OCI-LY7 (cell line): Measurements from ENCODE around the gene FAM174B. TPM values are rescaled to one million over a fixed set of nuclear protein-coding genes. Genes with fewer than 3 reads are reported as not detected.

Source experiments
- BruUV-seq: library from RNA; stranded (reverse); fragments of 400-500 nt; replicated peaks from 2 replicates; lab custom pipeline; 2021; lab: Mats Ljungman, UMichigan
- CTCF ChIA-PET: fragments of 300-600 bp; sonication (Branson Sonifier 250); formaldehyde crosslinking; loops from one replicate; lab custom pipeline; 2022; ENCODE audit warnings: antibody characterized with exemption; ENCODE audit not compliant: unreplicated experiment; lab: Charles Lee
- POLR2A ChIA-PET: fragments of 300-600 bp; sonication (Branson Sonifier 250); formaldehyde crosslinking; loops from one replicate; lab custom pipeline; 2022; ENCODE audit warnings: antibody characterized with exemption; lab: Charles Lee
- DNase-seq: peaks from one replicate; pipeline ENCODE4 v3.0.0-alpha.2; 2015; ENCODE audit warnings: low spot score
- H2AFZ ChIP-seq: fragments of 200-600 bp; sonication (generic), shearing (Covaris generic); 2 replicates; pipeline ENCODE4 v1.6.1; 2014; ENCODE audit warnings: mild to moderate bottlenecking, antibody characterized with exemption, low read length, moderate library complexity
- H3K27ac ChIP-seq: fragments of 200-600 bp; sonication (generic); 2 replicates; pipeline ENCODE4 v1.5.1; 2014; ENCODE audit warnings: mixed run types, low read depth, mild to moderate bottlenecking, moderate library complexity, low read length, inconsistent platforms; ENCODE audit not compliant: poor library complexity, severe bottlenecking
- H3K36me3 ChIP-seq: fragments of 200-600 bp; sonication (generic); 2 replicates; pipeline ENCODE4 v1.6.1; 2014; ENCODE audit warnings: mild to moderate bottlenecking, antibody characterized with exemption, low read length, moderate library complexity, mixed read lengths; ENCODE audit not compliant: insufficient read depth
- H3K4me1 ChIP-seq: fragments of 200-600 bp; sonication (generic); 2 replicates; pipeline ENCODE4 v1.5.1; 2014; ENCODE audit warnings: mild to moderate bottlenecking, low read length; ENCODE audit not compliant: insufficient read depth, poor library complexity, severe bottlenecking
- H3K4me2 ChIP-seq: fragments of 200-600 bp; sonication (generic); 2 replicates; pipeline ENCODE4 v1.6.1; 2014; ENCODE audit warnings: mild to moderate bottlenecking, low read length
- H3K4me3 ChIP-seq: fragments of 200-600 bp; sonication (generic); 2 replicates; pipeline ENCODE4 v1.5.1; 2014; ENCODE audit warnings: mild to moderate bottlenecking, low read depth, low read length; ENCODE audit not compliant: poor library complexity, severe bottlenecking
- H3K79me2 ChIP-seq: fragments of 200-600 bp; sonication (generic); 2 replicates; pipeline ENCODE4 v1.6.1; 2016; ENCODE audit warnings: low read depth, mild to moderate bottlenecking, low read length, moderate library complexity, mixed read lengths; ENCODE audit not compliant: insufficient read depth
- H3K9me2 ChIP-seq: fragments of 200-600 bp; sonication (generic); 2 replicates; pipeline ENCODE4 v1.6.1; 2016; ENCODE audit warnings: mild to moderate bottlenecking, low read length, mixed read lengths; ENCODE audit not compliant: insufficient read depth
- H3K9me3 ChIP-seq: fragments of 200-600 bp; sonication (generic); 2 replicates; pipeline ENCODE4 v1.6.1; 2014; ENCODE audit warnings: mild to moderate bottlenecking, mixed run types, low read length, mixed read lengths
- H4K20me1 ChIP-seq: fragments of 200-600 bp; sonication (generic); 2 replicates; pipeline ENCODE4 v1.6.1; 2014; ENCODE audit warnings: mild to moderate bottlenecking, antibody characterized with exemption, low read length, moderate library complexity, mixed read lengths; ENCODE audit not compliant: insufficient read depth
- CTCF ChIP-seq: fragments of 200-600 bp; sonication (generic); conservative IDR thresholded peaks from 2 replicates; pipeline ENCODE4 v1.5.1; 2014; ENCODE audit warnings: mild to moderate bottlenecking, antibody characterized with exemption, low read length, moderate library complexity, mixed read lengths
- EZH2phosphoT487 ChIP-seq: fragments of 200-600 bp; sonication (generic); IDR thresholded peaks from 2 replicates; pipeline ENCODE4 v1.6.1; 2018; ENCODE audit warnings: low read depth, borderline replicate concordance, mild to moderate bottlenecking, mixed run types, antibody characterized with exemption, low read length, moderate library complexity, mixed read lengths
- intact Hi-C: fragments of 100-400 bp; cut with micrococcal nuclease; formaldehyde crosslinking; loops from one replicate; pipeline ENCODE4 v1.10.0; 2022; ENCODE audit not compliant: unreplicated experiment
- total RNA-seq, 2 experiments: library from RNA; depleted of rRNA in 1 of 2; stranded (reverse); fragments of >200 nt in 1 of 2; shearing (Covaris generic) in 1 of 2; gene quantifications; 2 replicates each; pipeline ENCODE4 v1.2.3, GENCODE V29; 2014 to 2022

Gene FAM174B
- total RNA-seq, 2 experiments from 2014 or later: 1.3 to 24.4 TPM

GRCh38 chr15:92569778-92570177 lies 85.8 kb downstream of the FAM174B start:
- Histone ChIP-seq H3K9me2 (no peaks in the 10 kb centered on the region), H2AFZ (no peak overlapping the region), H3K4me2 (no peak overlapping the region), H3K4me3 (no peak overlapping the region), H3K9me3 (no peaks in the 10 kb centered on the region), H4K20me1 (no peaks in the 10 kb centered on the region), H3K79me2 (no peaks in the 10 kb centered on the region), H3K27ac (no peak overlapping the region), H3K4me1 (no peaks in the 10 kb centered on the region), H3K36me3 (no peaks in the 10 kb centered on the region)
- DNase-seq: no peak
- CTCF ChIA-PET: no interaction called here
- no TSS peak for BruUV-seq
- intact Hi-C loops: no loop called here
- no peak for TF ChIP-seq EZH2phosphoT487
- TF ChIP-seq CTCF: no peak
- POLR2A ChIA-PET: no interaction called here

Other genes with a start within 250 kb of the FAM174B start
- 133 and 169 TPM in 2 replicates for gene CHD2, start 244.5 kb upstream of the FAM174B start, total RNA-seq (2014; rRNA removed; shearing (Covaris generic))
- 213 and 259 TPM in 2 replicates for gene CHD2, start 244.5 kb upstream of the FAM174B start, total RNA-seq (2022)